Panc1 (cell line): ENCODE measurements around the gene NFIC. TPM values are rescaled to one million over a fixed set of nuclear protein-coding genes. Genes with fewer than 3 reads are reported as not detected.

Source experiments
- ATAC-seq: fragments of 200-7000 bp; cut with Tn5 transposase; 2 replicates; pipeline ENCODE4 v1.9.1; 2020; ENCODE audit warnings: mild to moderate bottlenecking, moderate library complexity
- BruUV-seq: library from RNA; stranded (reverse); fragments of 400-500 nt; replicated peaks from 2 replicates; lab custom pipeline; 2021; lab: Mats Ljungman, UMichigan
- CTCF ChIA-PET: fragments of 300-600 bp; sonication (Branson Sonifier 250); formaldehyde crosslinking; loops from one replicate; lab custom pipeline; 2022; ENCODE audit warnings: antibody characterized with exemption; lab: Charles Lee
- POLR2A ChIA-PET: fragments of 300-600 bp; sonication (Branson Sonifier 250); formaldehyde crosslinking; loops from one replicate; lab custom pipeline; 2022; ENCODE audit warnings: antibody characterized with exemption; lab: Charles Lee
- DNase-seq: peaks from one replicate; pipeline ENCODE4 v3.0.0-alpha.2; 2010; ENCODE audit warnings: low read depth, low spot score
- H3K27ac ChIP-seq: 2 replicates; pipeline ENCODE4 v1.5.1; 2011; ENCODE audit warnings: mild to moderate bottlenecking, low read length, inconsistent platforms
- H3K27me3 ChIP-seq: fragments of 200-500 bp; sonication (Bioruptor generic); 2 replicates; pipeline ENCODE4 v1.6.0; 2014; ENCODE audit warnings: low read length, inconsistent platforms; ENCODE audit not compliant: control insufficient read depth, insufficient read depth
- H3K36me3 ChIP-seq: fragments of 200-500 bp; sonication (Bioruptor generic); 2 replicates; pipeline ENCODE4 v1.5.1; 2014; ENCODE audit warnings: inconsistent platforms, mild to moderate bottlenecking, low read length, moderate library complexity; ENCODE audit not compliant: control insufficient read depth, insufficient read depth
- H3K4me1 ChIP-seq: 2 replicates; pipeline ENCODE4 v1.5.1; 2011; ENCODE audit warnings: inconsistent platforms, mild to moderate bottlenecking, low read length, moderate library complexity; ENCODE audit not compliant: control insufficient read depth, insufficient read depth
- H3K4me3 ChIP-seq, 2 experiments: 2 replicates each; pipeline ENCODE4 v1.5.1; 2011 to 2012; ENCODE audit warnings: low read depth in 2 of 2, low read length in 2 of 2, mild to moderate bottlenecking in 2 of 2, inconsistent platforms in 1 of 2, moderate library complexity in 1 of 2
- H3K9me3 ChIP-seq: fragments of 200-500 bp; sonication (Bioruptor generic); 2 replicates; pipeline ENCODE4 v1.5.1; 2014; ENCODE audit warnings: low read depth, mild to moderate bottlenecking, inconsistent platforms, low read length, moderate library complexity; ENCODE audit not compliant: control insufficient read depth, insufficient read depth
- POLR2AphosphoS5 ChIP-seq: IDR thresholded peaks from 2 replicates; pipeline ENCODE4 v1.6.1; 2012; ENCODE audit warnings: mild to moderate bottlenecking, low read depth, low read length, moderate library complexity
- SIN3A ChIP-seq: IDR thresholded peaks from 2 replicates; pipeline ENCODE4 v1.6.1; 2012; ENCODE audit warnings: low read depth, mild to moderate bottlenecking, low read length, moderate library complexity, borderline replicate concordance; ENCODE audit not compliant: insufficient read depth
- TCF7L2 ChIP-seq: IDR thresholded peaks from 2 replicates; pipeline ENCODE4 v1.6.1; 2011; ENCODE audit warnings: mild to moderate bottlenecking, low read depth, low read length, inconsistent platforms
- in situ Hi-C: cut with HindIII; loops from 2 replicates; pipeline ENCODE4 v1.10.0; 2016; ENCODE audit warnings: low sequenced_read_pairs, low pct_unique_long_range_greater_than_20kb
- intact Hi-C: fragments of 100-400 bp; cut with micrococcal nuclease; formaldehyde crosslinking; loops from one replicate; pipeline ENCODE4 v1.10.0; 2022; ENCODE audit not compliant: unreplicated experiment
- total RNA-seq: library from RNA; stranded (reverse); gene quantifications from one replicate; pipeline ENCODE4 v1.2.1, GENCODE V29; 2021; ENCODE audit not compliant: unreplicated experiment
- TF ChIP-seq, protein P1 (sequence below): fragments of 450-650 bp; IDR thresholded peaks from 2 replicates; pipeline ENCODE4 v1.5.1; 2017; ENCODE audit warnings: mild to moderate bottlenecking
- TF ChIP-seq, protein P2 (sequence below), 2 experiments: IDR thresholded peaks; 2 replicates each; pipeline ENCODE4 v1.6.1; 2011 to 2012; ENCODE audit warnings: low read depth in 2 of 2, control low read depth in 1 of 2, low read length in 1 of 2, mild to moderate bottlenecking in 1 of 2, moderate library complexity in 1 of 2; ENCODE audit not compliant: insufficient read depth in 1 of 2

The NFIC gene
- total RNA-seq, 1 experiment from 2014 or later = 120 TPM

DNA sequence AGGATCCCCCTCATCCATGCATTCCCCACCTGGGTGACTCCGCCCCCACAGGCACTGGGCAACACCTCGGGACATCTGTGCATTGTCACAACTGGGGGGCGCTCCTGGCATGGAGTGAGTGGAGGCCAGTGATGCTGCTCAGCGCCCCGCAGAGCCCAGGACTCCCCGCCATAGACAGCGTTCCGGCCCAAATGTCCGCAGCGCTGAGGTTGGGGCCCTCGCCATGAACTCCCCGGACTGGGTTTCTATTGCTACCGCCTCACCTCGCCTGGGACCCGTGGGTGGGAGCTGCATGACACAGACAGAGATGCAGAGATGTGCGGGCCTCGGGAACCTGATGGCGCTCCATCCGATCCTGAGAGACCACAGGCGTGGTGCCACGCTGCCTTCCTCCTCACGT lies 144.3 kb downstream of the NFIC start:
- no TSS peak for BruUV-seq
- H3K27me3 ChIP-seq = no peaks in the 10 kb centered on the region
- CTCF ChIA-PET = no interaction called here
- H3K27ac ChIP-seq = no peak overlapping the region
- ATAC-seq = no peak
- no peak overlapping the region for H3K4me3 ChIP-seq
- POLR2A ChIA-PET = no interaction called here
- TF ChIP-seq, protein P1, sequence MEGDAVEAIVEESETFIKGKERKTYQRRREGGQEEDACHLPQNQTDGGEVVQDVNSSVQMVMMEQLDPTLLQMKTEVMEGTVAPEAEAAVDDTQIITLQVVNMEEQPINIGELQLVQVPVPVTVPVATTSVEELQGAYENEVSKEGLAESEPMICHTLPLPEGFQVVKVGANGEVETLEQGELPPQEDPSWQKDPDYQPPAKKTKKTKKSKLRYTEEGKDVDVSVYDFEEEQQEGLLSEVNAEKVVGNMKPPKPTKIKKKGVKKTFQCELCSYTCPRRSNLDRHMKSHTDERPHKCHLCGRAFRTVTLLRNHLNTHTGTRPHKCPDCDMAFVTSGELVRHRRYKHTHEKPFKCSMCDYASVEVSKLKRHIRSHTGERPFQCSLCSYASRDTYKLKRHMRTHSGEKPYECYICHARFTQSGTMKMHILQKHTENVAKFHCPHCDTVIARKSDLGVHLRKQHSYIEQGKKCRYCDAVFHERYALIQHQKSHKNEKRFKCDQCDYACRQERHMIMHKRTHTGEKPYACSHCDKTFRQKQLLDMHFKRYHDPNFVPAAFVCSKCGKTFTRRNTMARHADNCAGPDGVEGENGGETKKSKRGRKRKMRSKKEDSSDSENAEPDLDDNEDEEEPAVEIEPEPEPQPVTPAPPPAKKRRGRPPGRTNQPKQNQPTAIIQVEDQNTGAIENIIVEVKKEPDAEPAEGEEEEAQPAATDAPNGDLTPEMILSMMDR = no peak
- no peak for TF ChIP-seq TCF7L2
- TF ChIP-seq POLR2AphosphoS5 = no peak
- no peak for TF ChIP-seq SIN3A
- TF ChIP-seq, protein P2, sequence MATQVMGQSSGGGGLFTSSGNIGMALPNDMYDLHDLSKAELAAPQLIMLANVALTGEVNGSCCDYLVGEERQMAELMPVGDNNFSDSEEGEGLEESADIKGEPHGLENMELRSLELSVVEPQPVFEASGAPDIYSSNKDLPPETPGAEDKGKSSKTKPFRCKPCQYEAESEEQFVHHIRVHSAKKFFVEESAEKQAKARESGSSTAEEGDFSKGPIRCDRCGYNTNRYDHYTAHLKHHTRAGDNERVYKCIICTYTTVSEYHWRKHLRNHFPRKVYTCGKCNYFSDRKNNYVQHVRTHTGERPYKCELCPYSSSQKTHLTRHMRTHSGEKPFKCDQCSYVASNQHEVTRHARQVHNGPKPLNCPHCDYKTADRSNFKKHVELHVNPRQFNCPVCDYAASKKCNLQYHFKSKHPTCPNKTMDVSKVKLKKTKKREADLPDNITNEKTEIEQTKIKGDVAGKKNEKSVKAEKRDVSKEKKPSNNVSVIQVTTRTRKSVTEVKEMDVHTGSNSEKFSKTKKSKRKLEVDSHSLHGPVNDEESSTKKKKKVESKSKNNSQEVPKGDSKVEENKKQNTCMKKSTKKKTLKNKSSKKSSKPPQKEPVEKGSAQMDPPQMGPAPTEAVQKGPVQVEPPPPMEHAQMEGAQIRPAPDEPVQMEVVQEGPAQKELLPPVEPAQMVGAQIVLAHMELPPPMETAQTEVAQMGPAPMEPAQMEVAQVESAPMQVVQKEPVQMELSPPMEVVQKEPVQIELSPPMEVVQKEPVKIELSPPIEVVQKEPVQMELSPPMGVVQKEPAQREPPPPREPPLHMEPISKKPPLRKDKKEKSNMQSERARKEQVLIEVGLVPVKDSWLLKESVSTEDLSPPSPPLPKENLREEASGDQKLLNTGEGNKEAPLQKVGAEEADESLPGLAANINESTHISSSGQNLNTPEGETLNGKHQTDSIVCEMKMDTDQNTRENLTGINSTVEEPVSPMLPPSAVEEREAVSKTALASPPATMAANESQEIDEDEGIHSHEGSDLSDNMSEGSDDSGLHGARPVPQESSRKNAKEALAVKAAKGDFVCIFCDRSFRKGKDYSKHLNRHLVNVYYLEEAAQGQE (IDR thresholded peaks at IDR 0.05; ENCODE audit: insufficient read depth in 1 of 2, low read depth in 2 of 2, low read length in 1 of 2) = no peak
- H3K36me3 ChIP-seq = peaks cover 3% of the 10 kb centered on the region
- no peaks in the 10 kb centered on the region; the same call in none of the 2 replicates for H3K4me1 ChIP-seq
- intact Hi-C loops (no loop called here), in situ Hi-C loops (no loop called here)
- H3K9me3 ChIP-seq = no peaks in the 10 kb centered on the region
- no peak for DNase-seq

DNA sequence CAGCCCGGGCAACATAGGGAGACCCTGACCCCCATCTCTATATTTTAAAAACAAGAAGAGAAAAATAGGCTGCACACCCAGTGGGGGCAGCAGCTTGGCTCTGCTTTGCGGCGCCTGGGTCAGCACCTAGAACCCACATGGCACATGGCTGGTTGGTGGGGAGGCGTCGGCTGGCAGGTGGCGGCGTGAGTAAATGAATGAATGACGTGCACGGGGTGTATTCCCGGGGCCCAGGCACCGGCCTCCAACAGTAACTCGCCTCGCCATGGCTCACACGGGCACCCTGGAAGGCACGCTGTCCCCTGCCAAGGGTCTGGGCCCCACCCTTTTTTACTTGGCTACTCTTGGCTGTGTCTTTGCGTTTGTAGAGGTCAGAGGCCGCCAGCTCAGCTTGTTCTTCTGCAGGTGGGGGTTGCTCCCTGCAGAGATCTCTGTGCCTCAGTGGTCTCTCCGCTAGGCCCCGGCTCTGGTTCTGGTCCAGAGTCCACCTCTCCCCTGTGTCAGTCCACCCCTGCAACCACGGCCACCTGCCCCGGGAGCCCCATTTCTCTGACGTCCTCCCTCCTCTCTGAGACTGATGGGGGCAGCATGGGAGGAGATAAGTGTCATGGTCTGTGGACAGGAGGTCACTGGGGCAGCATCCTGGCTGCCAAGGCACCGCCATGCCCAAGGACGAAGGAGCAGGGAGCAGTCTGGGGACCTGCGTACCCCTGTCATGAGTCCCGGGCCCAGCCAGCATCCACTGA lies 145.3 kb downstream of the NFIC start:
- intact Hi-C loops = no loop called here
- Histone ChIP-seq H3K4me3 (no peak overlapping the region), H3K27ac (no peak overlapping the region), H3K27me3 (no peaks in the 10 kb centered on the region), H3K4me1 (no peaks in the 10 kb centered on the region; the same call in none of the 2 replicates), H3K36me3 (peaks cover 1% of the 10 kb centered on the region), H3K9me3 (no peaks in the 10 kb centered on the region)
- no peak for DNase-seq
- ChIA-PET POLR2A (no interaction called here), CTCF (no interaction called here)
- no TSS peak for BruUV-seq
- no peak for ATAC-seq
- in situ Hi-C loops = no loop called here
- TF ChIP-seq, protein P1 = no peak
- no peak for TF ChIP-seq TCF7L2
- no peak for TF ChIP-seq SIN3A
- TF ChIP-seq, protein P2 (IDR thresholded peaks at IDR 0.05; ENCODE audit: insufficient read depth in 1 of 2, low read depth in 2 of 2, low read length in 1 of 2) = no peak
- TF ChIP-seq POLR2AphosphoS5 = no peak
